ENCODE data around the gene TEAD4.

- TF ChIP-seq, protein P1, sequence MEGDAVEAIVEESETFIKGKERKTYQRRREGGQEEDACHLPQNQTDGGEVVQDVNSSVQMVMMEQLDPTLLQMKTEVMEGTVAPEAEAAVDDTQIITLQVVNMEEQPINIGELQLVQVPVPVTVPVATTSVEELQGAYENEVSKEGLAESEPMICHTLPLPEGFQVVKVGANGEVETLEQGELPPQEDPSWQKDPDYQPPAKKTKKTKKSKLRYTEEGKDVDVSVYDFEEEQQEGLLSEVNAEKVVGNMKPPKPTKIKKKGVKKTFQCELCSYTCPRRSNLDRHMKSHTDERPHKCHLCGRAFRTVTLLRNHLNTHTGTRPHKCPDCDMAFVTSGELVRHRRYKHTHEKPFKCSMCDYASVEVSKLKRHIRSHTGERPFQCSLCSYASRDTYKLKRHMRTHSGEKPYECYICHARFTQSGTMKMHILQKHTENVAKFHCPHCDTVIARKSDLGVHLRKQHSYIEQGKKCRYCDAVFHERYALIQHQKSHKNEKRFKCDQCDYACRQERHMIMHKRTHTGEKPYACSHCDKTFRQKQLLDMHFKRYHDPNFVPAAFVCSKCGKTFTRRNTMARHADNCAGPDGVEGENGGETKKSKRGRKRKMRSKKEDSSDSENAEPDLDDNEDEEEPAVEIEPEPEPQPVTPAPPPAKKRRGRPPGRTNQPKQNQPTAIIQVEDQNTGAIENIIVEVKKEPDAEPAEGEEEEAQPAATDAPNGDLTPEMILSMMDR (IDR thresholded peaks at IDR 0.05) = no peak
- no peak for TF ChIP-seq EZH2 (IDR thresholded peaks at IDR 0.05; ENCODE audit: borderline replicate concordance, insufficient read depth, low read depth, low read length, poor library complexity, severe bottlenecking)
Observed at GRCh38 chr12:3016191-3016590, 57.0 kb downstream of the TEAD4 start.

Measured in B cell (primary cell).